Esophagus squamous epithelium (tissue), 5 donors: Measurements from ENCODE around the gene AMN. TPM values are rescaled to one million over a fixed set of nuclear protein-coding genes. Genes with fewer than 3 reads are reported as not detected.

Experiments
- DNase-seq: peaks from one replicate; lab custom pipeline; 2025; lab: John Stamatoyannopoulos, UW
- H3K27ac ChIP-seq, 4 donors: fragments of 200-600 bp; sonication (generic); one replicate each; pipeline ENCODE4 v1.5.1; 2016 to 2019; ENCODE audit warnings: mild to moderate bottlenecking in 1 of 4
- H3K27me3 ChIP-seq, 4 donors: fragments of 200-600 bp; sonication (generic); 1 replicate in 3 of 4; 2 replicates in 1 of 4; pipeline versions ENCODE4 v1.5.1 to v1.6.0; 2017 to 2021; ENCODE audit warnings: antibody characterized with exemption in 1 of 4
- H3K36me3 ChIP-seq, 3 donors: fragments of 200-600 bp; sonication (generic); one replicate each; pipeline ENCODE4 v1.5.1; 2016 to 2019
- H3K4me1 ChIP-seq, 3 donors: fragments of 200-600 bp; sonication (generic); one replicate each; pipeline ENCODE4 v1.5.1; 2017 to 2019
- H3K4me3 ChIP-seq, 4 donors: fragments of 200-600 bp; sonication (generic); 1 replicate in 3 of 4; 2 replicates in 1 of 4; pipeline ENCODE4 v1.5.1; 2016 to 2019; ENCODE audit warnings: mild to moderate bottlenecking in 2 of 4, moderate library complexity in 1 of 4
- H3K9me3 ChIP-seq, 3 donors: fragments of 200-600 bp; sonication (generic); one replicate each; pipeline ENCODE4 v1.5.1; 2016 to 2019
- CTCF ChIP-seq, 6 experiments: fragments of 450-650 bp in 4 of 6; fragments of 200-600 bp in 2 of 6; sonication (generic) in 2 of 6; IDR thresholded peaks; one replicate each; pipeline ENCODE4 v1.5.1; 2016 to 2019; ENCODE audit warnings: antibody characterized with exemption in 6 of 6, mild to moderate bottlenecking in 4 of 6, moderate library complexity in 4 of 6
- POLR2A ChIP-seq, 4 donors: fragments of 450-650 bp; IDR thresholded peaks; one replicate each; pipeline ENCODE4 v1.6.1; 2017; ENCODE audit warnings: antibody characterized with exemption in 4 of 4, mild to moderate bottlenecking in 4 of 4, moderate library complexity in 3 of 4
- WGBS, 2 donors: methylation state at CpG; one replicate each; pipeline ENCODE4 v1.1.5; 2018; 5-methylcytosine and 5-hydroxymethylcytosine counted together
- intact Hi-C: fragments of 100-400 bp; cut with DNase I; formaldehyde crosslinking; loops from one replicate; pipeline ENCODE4 v1.15.0; 2022
- total RNA-seq, 4 donors: library from RNA; depleted of rRNA; stranded (reverse); fragments of >200 nt; gene quantifications; one replicate each; pipeline ENCODE4 v1.1.0, GENCODE V29; 2016
- donor health status: DM: yes; HTN: yes; CAD: no.

The AMN gene
- total RNA-seq, 4 donors from 2014 or later = 7.6 to 24.0 (median 19.7) TPM

- Histone ChIP-seq H3K4me1 (peaks cover 0 to 23% (median 4%) of the 10 kb centered on the region in 3 donors), H3K9me3 (no peaks in the 10 kb centered on the region), H3K4me3 (no peak overlapping the region), H3K36me3 (peaks cover 51 to 95% (median 63%) of the 10 kb centered on the region in 3 donors), H3K27me3 (no peaks in the 10 kb centered on the region), H3K27ac (no peak overlapping the region)
- WGBS, 2 donors = 81 to 83% methylated on average over 6 to 15 of the region's 16 CpGs
- intact Hi-C loops = no loop called here
- TF ChIP-seq POLR2A (IDR thresholded peaks at IDR 0.05) (no peak), CTCF (IDR thresholded peaks at IDR 0.05) (no peak)
- no peak for DNase-seq
Measured at GRCh38 chr14:102943454-102943853, 21.0 kb downstream of the AMN start.

- no peaks in the 10 kb centered on the region for H3K27me3 ChIP-seq
- WGBS, 2 donors = 95% methylated on average over 14 of the region's 15 CpGs; no CpG with 5 or more reads in 1 of the 2 donors
- intact Hi-C loops = no loop called here
- no peaks in the 10 kb centered on the region for H3K9me3 ChIP-seq
- DNase-seq = no peak
- TF ChIP-seq POLR2A (IDR thresholded peaks at IDR 0.05) (no peak), CTCF (IDR thresholded peaks at IDR 0.05) (no peak)
- no peak overlapping the region for H3K27ac ChIP-seq
- peaks cover 0 to 29% (median 4%) of the 10 kb centered on the region in 3 donors for H3K4me1 ChIP-seq
- peaks cover 51 to 95% (median 65%) of the 10 kb centered on the region in 3 donors for H3K36me3 ChIP-seq
- H3K4me3 ChIP-seq = no peak overlapping the region
Measured at GRCh38 chr14:102943979-102944378, 21.5 kb downstream of the AMN start.

GRCh38 chr14:102944448-102945330, 22.2 kb downstream of the AMN start:
- WGBS, 2 donors = 80 to 94% methylated on average over 3 to 7 of the region's 36 CpGs
- TF ChIP-seq CTCF (IDR thresholded peaks at IDR 0.05) (no peak), POLR2A (IDR thresholded peaks at IDR 0.05) (no peak)
- H3K27ac ChIP-seq = no peak overlapping the region

GRCh38 chr14:102945346-102946130, 23.1 kb downstream of the AMN start:
- Histone ChIP-seq H3K9me3 (no peaks in the 10 kb centered on the region), H3K27ac (no peak overlapping the region), H3K27me3 (no peaks in the 10 kb centered on the region), H3K4me3 (no peak overlapping the region), H3K36me3 (peaks cover 52 to 95% (median 69%) of the 10 kb centered on the region in 3 donors), H3K4me1 (peaks cover 8 to 36% (median 12%) of the 10 kb centered on the region in 3 donors)
- WGBS, 2 donors = 83 to 89% methylated on average over 18 to 26 of the region's 29 CpGs
- TF ChIP-seq POLR2A (IDR thresholded peaks at IDR 0.05) (no peak), CTCF (IDR thresholded peaks at IDR 0.05) (no peak)
- no peak for DNase-seq
- intact Hi-C loops = no loop called here

More at GRCh38 chr14:102944448-102945330, 22.2 kb downstream of the AMN start:
- H3K4me3 ChIP-seq = no peak overlapping the region
- no peaks in the 10 kb centered on the region for H3K27me3 ChIP-seq
- peaks cover 45 to 95% (median 66%) of the 10 kb centered on the region in 3 donors for H3K36me3 ChIP-seq
- no peak for DNase-seq
- H3K4me1 ChIP-seq = peaks cover 7 to 36% (median 7%) of the 10 kb centered on the region in 3 donors
- H3K9me3 ChIP-seq = no peaks in the 10 kb centered on the region
- intact Hi-C loops = no loop called here
